RWPE1 (cell line): ENCODE results near the gene NUAK2.

Experiments used
- CTCF ChIA-PET: fragments of 350-600 bp; sonication (Branson Sonifier 250); formaldehyde crosslinking; extraction: SDS; loops from one replicate; lab custom pipeline; 2021; lab: Yijun Ruan, JAX
- POLR2A ChIA-PET: fragments of 400-600 bp; formaldehyde crosslinking; extraction: SDS; loops from one replicate; lab custom pipeline; 2020; ENCODE audit warnings: antibody characterized with exemption; ENCODE audit not compliant: low non-redundant PET; lab: Yijun Ruan, JAX
- DNase-seq: peaks from one replicate; pipeline ENCODE4 v3.0.0; 2012; ENCODE audit warnings: low spot score
- H3K27ac ChIP-seq: fragments of 450-650 bp; 2 replicates; pipeline ENCODE4 v1.5.1; 2017
- CTCF ChIP-seq: fragments of 450-650 bp; conservative IDR thresholded peaks from 2 replicates; pipeline ENCODE4 v1.5.1; 2017; ENCODE audit warnings: low read depth, mild to moderate bottlenecking

The NUAK2 gene

GRCh38 chr1:205304046-205304694, 17.4 kb downstream of the NUAK2 start:
- H3K27ac ChIP-seq = peak overlapping the region; percentile 85
- no peak for DNase-seq
- POLR2A ChIA-PET = interaction anchor here (1.3 kb wide), 1 partner anchor 20 kb away, joined by 4 read pairs; no protein-coding TSS in a partner anchor
- no peak for TF ChIP-seq CTCF
- CTCF ChIA-PET = interaction anchor here (0.6 to 2.3 kb wide), 5 partner anchors 12 to 354 kb away, joined by 4 to 11 read pairs (median 7); no protein-coding TSS in a partner anchor

- no peak for DNase-seq
- ChIA-PET POLR2A (interaction anchor here (1.3 kb wide), 1 partner anchor 19 kb away, joined by 4 read pairs; no protein-coding TSS in a partner anchor), CTCF (interaction anchor here (0.7 to 2.3 kb wide), 5 partner anchors 11 to 30 kb away, joined by 4 to 11 read pairs (median 7); partner anchors contain the start of gene NUAK2)
- peak overlapping the region; percentile 85 for H3K27ac ChIP-seq
- no peak for TF ChIP-seq CTCF
These were observed 18.2 kb downstream of the NUAK2 start for GRCh38 chr1:205303247-205303888.

GRCh38 chr1:205301842-205302588, 19.5 kb downstream of the NUAK2 start:
- ChIA-PET CTCF (interaction anchor here (0.6 to 2.9 kb wide), 6 partner anchors 17 to 742 kb away, joined by 3 to 20 read pairs (median 5); no protein-coding TSS in a partner anchor), POLR2A (interaction anchor here (1.0 to 1.2 kb wide), 2 partner anchors 18 to 19 kb away, joined by 3 to 4 read pairs; partner anchors contain the start of gene NUAK2)
- H3K27ac ChIP-seq = peak overlapping the region; percentile 85
- no peak for DNase-seq
- no peak for TF ChIP-seq CTCF

- CTCF ChIA-PET = interaction anchor here (0.6 to 2.9 kb wide), 8 partner anchors 16 to 142 kb away, joined by 3 to 20 read pairs (median 4); no protein-coding TSS in a partner anchor
- TF ChIP-seq CTCF = no peak
- POLR2A ChIA-PET = interaction anchor here (1.0 to 1.2 kb wide), 2 partner anchors 18 to 20 kb away, joined by 3 to 4 read pairs; partner anchors contain the start of gene NUAK2
- peak overlapping the region; percentile 85 for H3K27ac ChIP-seq
- DNase-seq = peak; percentile 84
These were observed 20.2 kb downstream of the NUAK2 start for GRCh38 chr1:205301205-205301821.

GRCh38 chr1:205300149-205300548, 21.4 kb downstream of the NUAK2 start:
- ChIA-PET POLR2A (no interaction called here), CTCF (interaction anchor here (1.0 to 2.9 kb wide), 4 partner anchors 19 to 34 kb away, joined by 4 to 20 read pairs (median 6); no protein-coding TSS in a partner anchor)
- no peak for DNase-seq
- no peak for TF ChIP-seq CTCF
- peak overlapping the region; percentile 85 for H3K27ac ChIP-seq
